GM19468 (cell line): ENCODE data around the gene DHX58.

Experiments used
- ATAC-seq: cut with Tn5 transposase; IDR thresholded peaks from one replicate; pipeline ENCODE4 v1.9.1; 2021; ENCODE audit warnings: mild to moderate bottlenecking, moderate library complexity, moderate number of reproducible peaks; ENCODE audit not compliant: unreplicated experiment; ENCODE audit errors: extremely low read depth

The DHX58 gene

GRCh38 chr17:42111265-42111636, 1.3 kb downstream of the DHX58 start:
- no peak for ATAC-seq

- ATAC-seq: no peak
Observed at GRCh38 chr17:42110301-42111264, 1.9 kb downstream of the DHX58 start.

- no peak for ATAC-seq
Observed at GRCh38 chr17:42109086-42109485, 3.4 kb downstream of the DHX58 start.

GRCh38 chr17:42107597-42108576, 4.6 kb downstream of the DHX58 start:
- peak; percentile 36 for ATAC-seq

- ATAC-seq: no peak
Observed at GRCh38 chr17:42107124-42107523, 5.4 kb downstream of the DHX58 start.

DNA sequence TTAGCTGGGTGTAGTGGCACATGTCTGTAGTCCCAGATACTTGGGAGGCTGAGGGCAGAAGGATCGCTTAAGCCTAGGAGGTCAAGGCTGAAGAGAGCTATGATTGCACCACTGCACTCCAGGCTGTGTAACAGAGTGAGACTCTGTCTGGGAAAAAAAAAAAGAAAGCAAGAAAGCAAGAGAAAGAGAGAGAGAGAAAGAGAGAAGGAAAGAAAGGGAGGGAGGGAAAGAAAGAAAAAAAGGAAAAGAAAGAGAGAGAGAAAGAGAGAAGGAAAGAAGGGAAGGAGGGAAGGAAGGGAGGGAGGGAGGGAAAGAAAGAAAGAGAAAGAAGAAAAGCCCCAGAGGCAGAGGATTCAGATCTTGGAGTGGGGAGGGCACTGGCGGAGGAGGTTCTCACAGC, 6.5 kb downstream of the DHX58 start:
- no peak for ATAC-seq

DNA sequence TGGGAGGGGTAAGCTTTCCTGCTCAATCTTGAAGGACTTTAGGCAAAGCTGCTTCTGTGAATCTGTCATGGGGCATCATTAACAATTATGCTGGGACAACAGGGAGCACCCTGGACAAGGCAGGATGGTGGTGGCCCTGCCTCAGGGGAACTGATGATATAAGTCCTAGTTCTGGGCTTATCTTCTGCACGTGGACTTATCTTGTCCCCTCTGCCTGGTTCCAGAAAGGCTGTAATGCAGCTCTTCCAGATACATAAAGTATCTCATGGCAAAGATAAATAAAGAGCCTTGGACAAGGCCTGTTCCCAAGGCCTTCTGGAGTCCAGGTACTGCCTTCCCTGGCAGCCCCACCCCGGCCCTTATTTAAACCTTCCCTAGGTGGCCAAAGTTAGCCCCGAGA, 8.2 kb downstream of the DHX58 start:
- ATAC-seq: no peak

DNA sequence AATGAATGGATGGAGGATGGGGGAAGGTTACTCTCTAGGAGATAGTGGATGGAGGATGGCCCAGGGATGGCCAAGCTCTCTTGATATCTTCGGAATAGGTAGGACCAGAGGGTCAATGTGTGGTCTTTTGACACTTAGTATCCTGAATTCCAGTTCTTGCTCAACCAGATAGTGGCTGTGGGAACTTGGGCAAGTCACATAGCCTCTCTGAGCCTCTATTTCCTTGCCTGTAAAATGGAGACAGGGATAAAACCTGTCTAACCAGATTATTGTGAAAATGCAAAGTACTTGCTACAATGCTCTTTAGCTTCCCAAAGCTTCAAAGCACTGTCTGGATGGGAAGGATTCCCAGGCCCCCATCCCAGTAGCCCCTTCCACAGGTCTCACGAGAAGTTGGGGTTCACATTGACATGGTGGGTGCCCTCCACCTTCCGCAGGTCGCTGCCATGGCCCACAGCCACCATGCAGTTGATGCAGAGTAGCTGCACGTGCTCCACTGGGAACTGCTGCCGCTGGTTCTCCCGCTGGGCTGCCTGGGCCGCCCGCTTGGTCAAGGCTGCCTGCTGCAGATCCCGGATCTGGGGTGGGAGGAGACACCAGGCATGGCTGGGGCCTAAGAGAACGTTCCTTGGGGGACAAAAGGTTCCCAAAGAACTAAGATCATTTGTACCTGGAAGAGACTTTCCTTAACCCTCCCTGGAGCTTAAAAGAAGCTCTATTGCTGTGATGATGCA, 9.1 kb downstream of the DHX58 start:
- no peak for ATAC-seq

GRCh38 chr17:42101513-42102292, 10.8 kb downstream of the DHX58 start:
- ATAC-seq: no peak

DNA sequence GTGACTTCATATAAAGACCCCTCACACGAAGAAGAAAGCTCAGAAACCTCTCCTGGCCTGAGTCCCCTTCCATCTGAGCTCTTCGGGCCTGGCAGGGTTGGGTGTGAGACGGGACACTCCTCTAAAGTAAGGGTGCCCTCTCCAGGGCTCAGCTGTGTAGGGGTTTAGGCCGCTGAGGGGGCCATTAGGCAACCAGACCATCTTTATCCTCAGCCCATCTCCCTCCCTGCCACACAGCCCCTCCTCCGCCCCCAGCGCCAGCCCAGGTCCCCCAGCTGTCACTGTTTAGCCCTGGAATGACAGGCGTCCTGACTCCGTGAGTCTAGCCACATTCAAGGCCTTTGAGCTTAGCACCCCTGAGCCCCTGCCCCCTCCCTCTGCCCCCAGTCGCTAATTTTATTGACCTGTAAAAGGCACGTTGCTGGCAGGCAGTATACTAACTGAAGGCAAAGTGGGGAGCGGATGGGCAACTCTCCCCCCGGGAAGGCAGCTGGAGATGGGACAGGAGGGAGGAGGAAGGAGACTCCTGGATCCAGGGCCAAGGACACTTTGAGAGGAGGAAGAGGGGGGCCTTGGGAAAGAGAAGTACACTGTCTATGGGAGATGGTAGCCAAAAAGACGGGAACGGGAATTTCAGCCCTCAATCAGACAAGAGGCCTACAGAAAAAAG, 13.6 kb downstream of the DHX58 start:
- no peak for ATAC-seq

GRCh38 chr17:42097691-42098631, 14.6 kb downstream of the DHX58 start, which contains the start of gene ZNF385C:
ZNF385C (minus strand) TSS chr17:42098473; CDS start chr17:42063056, 35,417 bp downstream.
- ATAC-seq: no peak

DNA sequence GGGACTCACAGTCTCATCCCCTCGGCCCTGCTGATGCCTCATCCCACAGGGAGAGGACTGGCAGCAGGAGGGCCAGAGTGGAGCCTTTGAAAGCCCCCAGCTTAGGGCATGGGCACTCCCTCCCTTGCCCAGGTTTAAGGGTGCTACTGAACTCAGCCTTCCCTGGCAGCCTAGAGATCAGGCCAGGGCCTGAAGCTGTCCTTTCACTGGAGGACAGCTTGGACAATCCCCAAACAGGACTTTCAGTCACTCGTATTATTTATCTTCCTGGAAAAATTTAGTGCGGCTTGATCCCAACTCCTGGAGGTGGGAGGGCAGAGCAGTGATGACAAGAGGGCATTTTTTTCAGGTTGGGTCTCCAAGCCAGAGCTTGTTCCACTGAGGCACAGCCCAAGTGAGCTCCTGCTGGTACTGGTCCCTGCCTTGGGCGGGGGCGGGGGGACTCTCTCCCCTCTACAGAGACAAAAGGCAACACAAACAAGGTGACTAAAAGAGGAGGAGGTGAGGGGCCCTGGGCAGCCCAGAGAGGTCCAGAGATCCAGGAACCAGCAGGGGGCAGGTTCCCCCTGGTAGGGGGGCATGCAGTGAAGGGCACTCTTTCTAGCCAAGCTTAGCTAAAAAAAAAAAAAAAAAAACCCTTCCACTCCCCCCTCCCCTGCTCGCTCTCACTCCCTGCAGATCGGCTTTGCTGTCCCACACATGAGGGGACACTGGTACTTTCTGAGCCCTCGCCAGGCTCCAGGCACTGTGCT, 16.0 kb downstream of the DHX58 start:
- no peak for ATAC-seq

DNA sequence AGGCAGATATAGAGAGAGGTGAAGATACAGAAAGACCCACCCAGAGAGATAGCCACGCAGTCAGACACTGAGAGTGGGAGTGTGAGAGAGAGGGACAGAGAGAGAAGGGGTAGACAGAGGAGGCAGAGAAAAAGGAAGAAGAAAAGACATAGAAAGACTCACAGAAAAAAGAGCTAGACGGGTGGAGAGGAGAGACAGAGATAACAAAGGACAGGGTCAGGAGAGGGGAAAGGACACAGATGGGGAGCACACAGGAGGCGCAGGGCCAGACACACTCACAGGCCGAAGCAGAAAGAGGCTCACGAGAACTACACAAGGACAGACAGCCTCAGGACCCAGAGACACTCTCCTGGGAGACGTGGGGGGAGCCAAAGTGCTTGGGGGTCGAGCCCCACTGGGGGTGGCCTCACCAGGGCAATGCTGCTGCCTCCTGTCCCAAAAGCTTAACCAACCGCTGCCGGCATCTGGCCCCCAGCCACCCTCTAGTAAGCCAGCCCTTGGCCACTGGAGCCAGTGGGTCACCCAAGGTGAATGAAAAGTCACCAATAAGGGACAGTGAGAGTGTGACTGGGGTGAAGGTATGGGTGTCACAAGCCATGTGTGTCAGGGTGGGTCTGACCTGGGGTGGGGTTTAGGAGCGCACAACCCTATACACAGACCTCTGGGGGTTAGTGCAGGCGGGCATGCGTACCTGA, 18.0 kb downstream of the DHX58 start:
- no peak for ATAC-seq

GRCh38 chr17:42092939-42093338, 19.6 kb downstream of the DHX58 start:
- no peak for ATAC-seq

- ATAC-seq: no peak
Observed at GRCh38 chr17:42090964-42091790, 21.3 kb downstream of the DHX58 start.

DNA sequence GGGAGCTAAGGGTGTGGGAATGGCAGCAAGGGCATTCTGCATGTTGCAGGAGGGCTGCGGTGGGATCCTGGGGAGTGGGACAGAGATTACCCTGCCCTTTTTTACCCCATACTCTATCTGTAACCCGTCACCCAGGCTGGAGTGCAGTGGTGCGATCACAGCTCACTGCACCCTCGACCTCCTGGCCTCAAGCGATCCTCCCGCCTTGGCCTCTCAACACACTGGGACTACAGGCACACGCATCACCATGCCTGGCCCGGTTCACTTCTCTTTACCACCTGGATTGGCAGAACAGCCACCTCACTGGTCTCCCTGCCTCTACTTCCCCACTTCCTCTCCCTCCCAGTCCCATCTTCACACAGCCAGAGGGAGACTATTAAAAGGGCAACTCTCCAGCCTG, 23.8 kb downstream of the DHX58 start:
- no peak for ATAC-seq
